ENCODE measurements around the gene GP1BB.

GRCh38 chr22:19715188-19715930, 8.0 kb upstream of the GP1BB start:
- TF ChIP-seq POLR2A (IDR thresholded peaks at IDR 0.05; ENCODE audit: low read depth, low read length) (no peak), CTCF (conservative IDR thresholded peaks at IDR 0.05; ENCODE audit: low read depth, low read length) (no peak), RFX5 (IDR thresholded peaks at IDR 0.05; ENCODE audit: low read depth, low read length) (no peak), MAFK (IDR thresholded peaks at IDR 0.05; ENCODE audit: low read depth, low read length) (no peak), RAD21 (IDR thresholded peaks at IDR 0.05; ENCODE audit: low read length) (no peak), FOS (IDR thresholded peaks at IDR 0.05; ENCODE audit: low read depth, low read length) (no peak), MAZ (IDR thresholded peaks at IDR 0.05; ENCODE audit: borderline replicate concordance, low read depth, low read length) (no peak)
- TF ChIP-seq, protein P1, sequence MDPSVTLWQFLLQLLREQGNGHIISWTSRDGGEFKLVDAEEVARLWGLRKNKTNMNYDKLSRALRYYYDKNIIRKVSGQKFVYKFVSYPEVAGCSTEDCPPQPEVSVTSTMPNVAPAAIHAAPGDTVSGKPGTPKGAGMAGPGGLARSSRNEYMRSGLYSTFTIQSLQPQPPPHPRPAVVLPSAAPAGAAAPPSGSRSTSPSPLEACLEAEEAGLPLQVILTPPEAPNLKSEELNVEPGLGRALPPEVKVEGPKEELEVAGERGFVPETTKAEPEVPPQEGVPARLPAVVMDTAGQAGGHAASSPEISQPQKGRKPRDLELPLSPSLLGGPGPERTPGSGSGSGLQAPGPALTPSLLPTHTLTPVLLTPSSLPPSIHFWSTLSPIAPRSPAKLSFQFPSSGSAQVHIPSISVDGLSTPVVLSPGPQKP (IDR thresholded peaks at IDR 0.05; ENCODE audit: borderline replicate concordance, low read depth, low read length), result no peak

Measured in IMR-90 (cell line).